Measurements from ENCODE around the gene TMTC1. TPM values are rescaled to one million over a fixed set of nuclear protein-coding genes. Genes with fewer than 3 reads are reported as not detected.

TMTC1 gene
- total RNA-seq, 1 donor from 2014 or later = 33.2 TPM

- no peak for DNase-seq (ENCODE audit: low spot score)
- intact Hi-C loops (cut with DNase I) = no loop called here
These were observed 174.1 kb downstream of the TMTC1 start for GRCh38 chr12:29609431-29610215.

- DNase-seq (ENCODE audit: low spot score) = no peak
- intact Hi-C loops (cut with DNase I) = no loop called here
These were observed 175.2 kb downstream of the TMTC1 start for GRCh38 chr12:29608581-29608980.

GRCh38 chr12:29599381-29599780 lies 184.4 kb downstream of the TMTC1 start:
- DNase-seq (ENCODE audit: low spot score) = no peak

GRCh38 chr12:29595071-29595755 lies 188.5 kb downstream of the TMTC1 start:
- DNase-seq (ENCODE audit: low spot score) = no peak
- intact Hi-C loops (cut with DNase I) = no loop called here

More at GRCh38 chr12:29599381-29599780, 184.4 kb downstream of the TMTC1 start:
- intact Hi-C loops (cut with DNase I) = no loop called here

- no peak for DNase-seq (ENCODE audit: low spot score)
- intact Hi-C loops (cut with DNase I) = no loop called here
These were observed 190.7 kb downstream of the TMTC1 start for GRCh38 chr12:29593001-29593400.

- intact Hi-C loops (cut with DNase I) = no loop called here
- no peak for DNase-seq (ENCODE audit: low spot score)
These were observed 192.4 kb downstream of the TMTC1 start for GRCh38 chr12:29591140-29592020.

GRCh38 chr12:29589851-29590250 lies 193.9 kb downstream of the TMTC1 start:
- DNase-seq (ENCODE audit: low spot score) = no peak
- intact Hi-C loops (cut with DNase I) = no loop called here

GRCh38 chr12:29589286-29589820 lies 194.4 kb downstream of the TMTC1 start:
- intact Hi-C loops (cut with DNase I) = no loop called here
- no peak for DNase-seq (ENCODE audit: low spot score)

- intact Hi-C loops (cut with DNase I) = no loop called here
- DNase-seq (ENCODE audit: low spot score) = no peak
These were observed 201.0 kb downstream of the TMTC1 start for GRCh38 chr12:29582677-29583272.

GRCh38 chr12:29582146-29582545 lies 201.6 kb downstream of the TMTC1 start:
- intact Hi-C loops (cut with DNase I) = no loop called here
- DNase-seq (ENCODE audit: low spot score) = no peak

GRCh38 chr12:29581631-29582030 lies 202.1 kb downstream of the TMTC1 start:
- intact Hi-C loops (cut with DNase I) = no loop called here
- no peak for DNase-seq (ENCODE audit: low spot score)

- intact Hi-C loops (cut with DNase I) = no loop called here
- DNase-seq (ENCODE audit: low spot score) = no peak
These were observed 202.8 kb downstream of the TMTC1 start for GRCh38 chr12:29580971-29581370.

- intact Hi-C loops (cut with DNase I) = loop anchor here (2.0 kb wide), 1 partner anchor 16 kb away; no protein-coding TSS in a partner anchor
- no peak for DNase-seq (ENCODE audit: low spot score)
These were observed 205.0 kb downstream of the TMTC1 start for GRCh38 chr12:29578731-29579130.

GRCh38 chr12:29578070-29578469 lies 205.7 kb downstream of the TMTC1 start:
- intact Hi-C loops (cut with DNase I) = loop anchor here (2.0 kb wide), 1 partner anchor 15 kb away; no protein-coding TSS in a partner anchor

GRCh38 chr12:29574500-29574899 lies 209.2 kb downstream of the TMTC1 start:
- no peak for DNase-seq (ENCODE audit: low spot score)
- intact Hi-C loops (cut with DNase I) = no loop called here

More at GRCh38 chr12:29578070-29578469, 205.7 kb downstream of the TMTC1 start:
- no peak for DNase-seq (ENCODE audit: low spot score)

- no peak for DNase-seq (ENCODE audit: low spot score)
- intact Hi-C loops (cut with DNase I) = no loop called here
These were observed 210.8 kb downstream of the TMTC1 start for GRCh38 chr12:29572938-29573337.

- intact Hi-C loops (cut with DNase I) = no loop called here
- DNase-seq (ENCODE audit: low spot score) = no peak
These were observed 211.3 kb downstream of the TMTC1 start for GRCh38 chr12:29572464-29572863.

- intact Hi-C loops (cut with DNase I) = loop anchor here (10.0 kb wide), 1 partner anchor 156 kb away; no protein-coding TSS in a partner anchor
- no peak for DNase-seq (ENCODE audit: low spot score)
These were observed 214.5 kb downstream of the TMTC1 start for GRCh38 chr12:29569132-29569757.

- intact Hi-C loops (cut with DNase I) = loop anchor here (10.0 kb wide), 1 partner anchor 158 kb away; no protein-coding TSS in a partner anchor
- DNase-seq (ENCODE audit: low spot score) = no peak
These were observed 217.3 kb downstream of the TMTC1 start for GRCh38 chr12:29566441-29566840.

All from cardiac septum (tissue), 1 donor.